Myocyte (in vitro differentiated cells): ENCODE results near the gene TRIM27. TPM values are rescaled to one million over a fixed set of nuclear protein-coding genes. Genes with fewer than 3 reads are reported as not detected.
"Not testable (repeated sequence)": the region's sequence is repeated elsewhere in the genome, so short reads cannot be mapped to it uniquely, and the experiment has no call there.

ENCODE experiments used
- DNase-seq: peaks from one replicate; pipeline ENCODE4 v3.0.0-alpha.2; 2012; ENCODE audit warnings: low read depth
- total RNA-seq: library from RNA; depleted of rRNA; stranded (reverse); fragments of >200 nt; gene quantifications from 2 replicates; pipeline ENCODE4 v1.2.3, GENCODE V29; 2014

TRIM27 gene
- total RNA-seq, 1 donor from 2014 or later: 67.2 TPM

- peak; percentile 73 for DNase-seq
These were observed 27.0 kb downstream of the TRIM27 start for GRCh38 chr6:28896505-28897368.

DNA sequence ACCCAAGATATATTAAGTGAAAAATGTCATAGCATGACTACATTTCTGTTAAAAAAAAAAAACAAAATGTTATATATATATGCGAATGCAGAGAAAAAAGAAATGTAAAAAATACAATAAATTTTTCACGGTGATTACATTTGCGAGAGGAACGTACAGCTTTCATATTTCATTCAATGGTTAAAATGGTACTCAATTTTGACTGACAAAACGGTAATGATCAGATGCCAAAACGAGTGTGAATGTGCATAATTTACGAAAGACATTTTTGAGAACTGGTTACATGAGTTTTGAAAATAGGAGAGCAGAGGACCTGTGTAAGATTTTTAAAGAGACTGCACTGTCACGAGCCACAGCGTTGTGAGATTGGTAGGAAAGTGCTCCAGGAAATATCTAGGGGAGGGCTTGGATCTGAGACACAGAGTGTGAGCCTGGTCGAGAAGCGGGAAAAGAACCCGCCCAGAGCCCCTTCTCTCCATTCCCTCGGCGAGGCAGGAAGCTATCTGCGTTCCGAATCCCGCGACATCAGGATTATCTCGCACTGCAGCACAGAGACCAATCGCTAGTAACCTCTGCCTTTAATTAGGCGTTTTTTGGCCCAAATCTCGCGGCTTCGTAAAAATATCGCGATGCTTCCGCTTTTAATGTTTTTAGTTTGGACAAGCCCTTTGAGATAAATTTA, 28.5 kb downstream of the TRIM27 start:
- DNase-seq: peak; percentile 98

DNA sequence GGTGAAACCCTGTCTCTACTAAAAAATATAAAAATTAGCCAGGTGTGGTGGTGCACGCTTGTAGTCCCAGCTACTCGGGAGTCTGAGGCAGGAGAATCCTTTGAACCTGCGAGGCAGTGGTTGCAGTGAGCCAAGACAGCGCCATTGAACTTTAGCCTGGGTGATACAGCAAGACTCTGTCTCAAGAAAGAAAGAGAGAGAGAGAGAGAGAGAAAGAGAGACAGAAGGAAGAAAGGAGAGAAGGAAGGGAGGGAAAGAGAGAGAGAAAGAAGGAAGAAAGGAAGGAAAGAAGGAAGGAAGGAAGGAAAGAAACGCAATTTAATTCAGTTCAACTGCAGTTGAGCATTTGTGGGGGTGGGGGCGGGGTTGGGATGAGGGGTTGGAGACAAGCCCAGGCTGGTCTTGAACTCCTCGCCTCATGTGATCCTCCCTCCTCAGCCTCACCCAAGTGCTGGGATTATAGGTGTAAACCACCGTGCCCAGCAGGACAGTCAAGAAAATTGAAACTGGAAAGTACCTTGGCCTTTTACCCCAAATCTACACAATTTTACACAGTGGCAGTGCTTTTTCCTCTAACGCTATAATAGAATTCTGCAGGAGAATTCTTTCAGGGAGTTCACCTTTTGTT, 30.5 kb downstream of the TRIM27 start:
- no peak for DNase-seq

- DNase-seq: no peak
These were observed 31.3 kb downstream of the TRIM27 start for GRCh38 chr6:28892525-28892924.

DNA sequence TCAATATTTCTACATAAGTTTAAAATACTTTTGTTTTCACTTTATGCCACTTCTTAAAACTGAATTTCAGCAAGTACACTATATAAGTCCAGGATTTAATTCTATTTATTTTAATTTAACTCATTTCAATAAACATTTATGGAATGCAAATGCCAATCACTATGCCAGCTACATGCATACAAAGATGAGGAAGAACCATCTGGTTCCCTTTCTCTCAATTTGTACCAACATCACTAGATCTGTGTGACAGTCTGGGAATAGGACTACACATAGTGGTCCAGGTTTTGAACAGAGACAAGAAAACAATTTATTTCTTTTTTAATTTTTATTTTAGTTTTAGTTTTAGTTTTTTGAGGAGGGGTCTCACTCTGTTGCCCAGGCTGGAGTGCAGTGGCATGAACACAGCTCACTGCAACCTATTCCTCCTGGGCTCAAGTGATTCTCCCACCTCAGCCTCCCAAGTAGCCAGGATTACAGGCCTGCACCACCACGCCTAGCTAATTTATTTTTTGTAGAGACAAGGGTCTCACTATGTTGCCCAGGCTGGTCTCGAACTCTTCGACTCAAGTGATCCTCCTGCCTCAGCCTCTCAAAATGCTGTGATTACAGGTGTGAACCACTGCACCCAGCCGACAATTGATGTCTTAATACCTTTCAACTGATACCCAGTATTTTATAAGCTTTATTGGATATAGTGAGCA, 35.8 kb downstream of the TRIM27 start:
- no peak for DNase-seq

DNA sequence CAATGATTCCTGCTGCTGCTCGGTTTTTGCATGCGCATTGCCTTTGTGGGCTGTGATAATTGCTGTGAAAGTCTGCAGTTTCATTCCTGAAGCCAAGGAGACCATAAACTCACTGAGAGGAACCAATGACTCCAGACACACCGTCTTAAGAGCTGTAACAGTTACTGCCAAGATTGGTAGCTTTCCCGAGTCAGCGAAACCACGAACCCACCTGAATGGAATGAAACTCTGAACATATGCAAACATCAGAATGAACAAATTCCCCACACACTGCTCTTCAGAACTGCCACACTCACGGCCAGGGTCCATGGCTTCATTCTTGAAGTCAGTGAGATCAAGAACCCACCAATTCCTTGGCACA, 37.7 kb downstream of the TRIM27 start:
- no peak for DNase-seq

GRCh38 chr6:28884423-28885131, 39.2 kb downstream of the TRIM27 start:
- DNase-seq: no peak

DNA sequence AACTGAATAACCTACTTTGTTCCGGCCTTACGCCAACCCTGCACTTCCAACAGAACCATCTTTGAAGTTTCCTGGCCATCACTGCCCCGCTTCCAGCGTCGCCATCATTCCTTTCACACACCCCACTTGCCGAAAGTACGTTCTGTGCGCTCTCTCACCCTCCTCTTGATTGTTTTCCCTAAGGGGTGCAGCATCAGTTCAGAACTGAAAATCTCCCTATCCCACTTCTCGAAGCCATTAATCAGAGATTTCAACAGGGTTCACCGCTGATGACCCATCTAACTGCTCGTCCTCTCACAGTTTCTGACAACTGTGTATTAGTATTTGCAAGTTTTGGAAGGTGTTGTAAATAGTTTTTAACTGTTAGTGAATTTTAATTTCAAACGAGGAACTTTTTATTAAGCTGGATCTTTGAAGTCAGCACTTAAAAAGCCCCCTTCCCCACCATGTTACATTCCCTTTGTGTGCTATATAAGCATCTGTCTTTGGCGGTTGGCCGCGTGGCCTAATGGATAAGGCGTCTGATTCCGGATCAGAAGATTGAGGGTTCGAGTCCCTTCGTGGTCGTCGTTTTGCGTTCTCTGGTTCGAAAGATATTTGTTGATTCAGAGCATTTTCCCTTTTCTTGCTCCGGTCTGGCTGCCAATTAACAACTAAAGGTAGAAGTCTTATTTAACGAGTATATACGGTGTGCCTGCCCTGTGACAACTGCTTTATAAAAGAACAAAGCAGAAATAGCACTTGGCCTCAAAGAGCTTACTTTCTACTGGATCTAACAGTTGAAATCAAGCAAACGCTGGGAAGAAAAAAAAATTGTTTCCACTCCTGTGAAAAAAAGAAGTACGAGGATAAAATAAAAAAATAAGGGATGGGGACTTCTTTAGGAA, 42.6 kb downstream of the TRIM27 start:
- peak; percentile 81 for DNase-seq

DNA sequence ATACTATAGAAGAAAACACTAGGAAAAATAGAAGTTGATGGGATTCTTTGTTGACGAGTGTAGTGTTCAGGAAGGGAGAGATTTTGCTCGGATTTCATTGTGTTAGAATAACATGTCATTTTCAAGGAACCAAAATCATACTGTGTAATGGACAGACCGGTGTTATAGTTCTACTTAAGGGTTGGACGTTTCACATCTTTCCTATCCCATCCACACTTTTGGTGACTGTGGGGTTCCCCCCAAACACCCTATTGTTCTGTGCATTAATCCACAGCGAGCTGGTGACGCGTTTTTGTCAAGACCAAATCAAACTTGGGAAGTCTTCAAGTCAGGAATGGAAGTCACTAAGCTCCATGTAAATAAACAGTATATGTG, 43.3 kb downstream of the TRIM27 start:
- no peak for DNase-seq

- no peak for DNase-seq
These were observed 47.1 kb downstream of the TRIM27 start for GRCh38 chr6:28876710-28877109.

DNA sequence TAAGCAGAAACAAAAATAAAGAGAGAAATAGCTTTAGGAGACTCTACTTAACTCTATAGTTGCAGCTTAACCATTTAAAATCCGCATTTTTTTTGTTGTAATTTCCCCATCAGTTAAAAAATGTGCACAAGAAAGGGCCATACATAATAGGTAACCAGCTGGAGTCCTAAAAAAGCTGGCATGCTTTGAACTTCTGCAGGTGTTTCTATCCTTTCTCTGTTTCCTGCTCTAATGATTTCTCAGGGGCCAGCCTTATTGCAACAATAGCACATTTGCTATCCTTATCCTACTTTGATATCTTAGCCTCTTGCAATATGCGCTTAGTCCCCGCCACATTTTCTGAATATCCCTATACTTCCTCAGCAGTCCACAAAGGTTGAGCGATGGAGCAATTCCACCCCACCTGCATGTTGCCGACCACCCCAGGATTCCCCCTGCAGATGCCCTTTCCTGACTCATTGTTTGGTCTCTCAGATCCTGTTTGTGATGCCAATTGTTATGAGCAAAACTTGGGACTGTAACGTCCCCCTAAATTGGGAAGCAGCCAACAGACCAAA, 48.5 kb downstream of the TRIM27 start:
- DNase-seq: no peak

GRCh38 chr6:28872157-28872817, 51.5 kb downstream of the TRIM27 start:
- not testable (repeated sequence) for DNase-seq

- DNase-seq: no peak
These were observed 52.2 kb downstream of the TRIM27 start for GRCh38 chr6:28871335-28872156.

GRCh38 chr6:28868873-28869272, 54.9 kb downstream of the TRIM27 start:
- no peak for DNase-seq

DNA sequence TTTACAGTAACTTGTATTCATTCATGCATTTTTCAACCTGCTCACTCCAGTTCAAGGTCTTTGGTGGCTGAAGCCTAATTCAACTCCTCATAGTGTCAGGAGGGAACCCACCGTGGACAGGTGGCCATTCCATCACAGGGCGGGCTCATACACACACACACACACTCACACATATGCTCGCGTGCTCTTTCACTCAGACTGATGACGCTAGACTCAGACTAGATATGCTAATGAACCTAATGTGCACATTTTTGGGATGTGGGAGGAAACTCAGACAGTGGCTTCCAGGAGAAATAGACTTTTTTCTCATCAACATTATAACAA, 56.7 kb downstream of the TRIM27 start:
- DNase-seq: peak; percentile 49

- DNase-seq: peak; percentile 54
These were observed 57.3 kb downstream of the TRIM27 start for GRCh38 chr6:28866205-28867085.
